ENCODE results near the gene SLC6A1. TPM values are rescaled to one million over a fixed set of nuclear protein-coding genes. Genes with fewer than 3 reads are reported as not detected.

Gene SLC6A1
- total RNA-seq, 1 donor from 2014 or later, result 0.77 TPM

DNA sequence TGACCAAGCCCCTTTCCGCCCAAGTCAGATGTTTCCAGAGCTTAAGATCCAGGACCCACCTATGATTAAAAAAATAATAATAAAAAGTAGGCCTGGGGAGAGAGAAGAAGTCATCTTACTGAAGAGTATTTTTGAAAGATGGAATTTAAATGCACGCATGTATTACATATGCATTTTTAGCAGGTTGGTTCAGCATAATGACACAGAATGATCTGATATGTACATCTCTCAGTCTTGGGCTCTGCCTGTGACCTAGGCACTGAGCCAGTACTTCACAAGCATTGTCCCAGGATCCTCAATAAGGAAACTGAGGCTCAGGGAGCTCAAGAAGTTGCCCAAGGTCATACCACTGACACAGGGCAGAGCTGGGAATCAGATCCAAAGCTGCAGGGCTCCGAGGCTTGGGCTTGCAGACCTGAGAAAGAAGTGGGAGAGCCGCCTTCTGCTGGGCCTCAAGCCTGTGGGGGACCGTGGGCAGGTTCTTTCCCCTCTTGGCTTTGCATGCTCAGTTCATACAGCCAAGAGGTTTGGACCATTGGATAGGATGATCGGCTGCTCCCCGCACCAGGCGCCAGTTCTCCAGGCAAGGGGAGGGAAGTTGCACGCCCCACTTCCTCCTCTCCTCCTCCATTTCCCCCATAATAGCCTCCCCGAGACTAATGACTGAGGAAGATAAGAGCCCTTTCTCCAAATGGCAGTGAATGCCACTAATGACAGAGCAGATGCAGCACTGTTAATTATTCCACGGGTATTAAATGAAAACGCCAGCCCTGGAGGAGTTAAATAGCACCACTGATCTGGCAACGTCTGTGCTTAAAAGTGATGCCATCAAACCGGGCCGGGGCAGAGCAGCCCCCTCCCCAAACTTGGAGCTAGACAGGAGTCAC, 6.9 kb downstream of the SLC6A1 start:
- no peak overlapping the region for H3K27ac ChIP-seq (replicated peaks)
- H3K4me1 ChIP-seq, result no peaks in the 10 kb centered on the region
- intact Hi-C loops (cut with micrococcal nuclease), result no loop called here
- H3K9me3 ChIP-seq (replicated peaks), result no peaks in the 10 kb centered on the region
- no peak for DNase-seq
- peaks cover 96% of the 10 kb centered on the region for H3K27me3 ChIP-seq (ENCODE audit: low read depth)
- TF ChIP-seq, protein P1, sequence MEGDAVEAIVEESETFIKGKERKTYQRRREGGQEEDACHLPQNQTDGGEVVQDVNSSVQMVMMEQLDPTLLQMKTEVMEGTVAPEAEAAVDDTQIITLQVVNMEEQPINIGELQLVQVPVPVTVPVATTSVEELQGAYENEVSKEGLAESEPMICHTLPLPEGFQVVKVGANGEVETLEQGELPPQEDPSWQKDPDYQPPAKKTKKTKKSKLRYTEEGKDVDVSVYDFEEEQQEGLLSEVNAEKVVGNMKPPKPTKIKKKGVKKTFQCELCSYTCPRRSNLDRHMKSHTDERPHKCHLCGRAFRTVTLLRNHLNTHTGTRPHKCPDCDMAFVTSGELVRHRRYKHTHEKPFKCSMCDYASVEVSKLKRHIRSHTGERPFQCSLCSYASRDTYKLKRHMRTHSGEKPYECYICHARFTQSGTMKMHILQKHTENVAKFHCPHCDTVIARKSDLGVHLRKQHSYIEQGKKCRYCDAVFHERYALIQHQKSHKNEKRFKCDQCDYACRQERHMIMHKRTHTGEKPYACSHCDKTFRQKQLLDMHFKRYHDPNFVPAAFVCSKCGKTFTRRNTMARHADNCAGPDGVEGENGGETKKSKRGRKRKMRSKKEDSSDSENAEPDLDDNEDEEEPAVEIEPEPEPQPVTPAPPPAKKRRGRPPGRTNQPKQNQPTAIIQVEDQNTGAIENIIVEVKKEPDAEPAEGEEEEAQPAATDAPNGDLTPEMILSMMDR (IDR thresholded peaks at IDR 0.05; ENCODE audit: borderline replicate concordance), result no peak
- no peak overlapping the region for H3K4me3 ChIP-seq
- no peaks in the 10 kb centered on the region for H3K36me3 ChIP-seq

DNA sequence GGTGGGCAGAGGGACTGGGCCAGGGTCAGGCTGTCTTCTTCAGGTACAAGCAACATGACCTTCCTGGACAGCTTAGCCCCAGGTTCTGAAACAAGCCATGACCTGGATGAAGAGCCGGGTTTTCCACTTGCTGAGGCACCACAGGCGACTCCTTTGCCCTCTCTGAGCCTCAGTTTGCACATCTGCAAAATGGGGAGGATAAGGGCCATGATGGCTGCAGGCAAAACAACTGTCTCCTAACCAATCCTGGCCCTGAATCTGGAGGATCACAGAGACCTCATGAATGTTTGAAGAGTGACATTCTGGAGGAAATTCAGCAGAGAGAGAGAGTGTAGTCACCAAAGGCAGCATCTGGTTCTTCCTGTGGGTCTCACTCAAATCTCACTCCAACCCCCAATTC, 8.0 kb downstream of the SLC6A1 start:
- TF ChIP-seq, protein P1 (IDR thresholded peaks at IDR 0.05; ENCODE audit: borderline replicate concordance), result no peak
- no peaks in the 10 kb centered on the region for H3K9me3 ChIP-seq (replicated peaks)
- no peak overlapping the region for H3K4me3 ChIP-seq
- H3K27ac ChIP-seq (replicated peaks), result no peak overlapping the region
- peaks cover 95% of the 10 kb centered on the region for H3K27me3 ChIP-seq (ENCODE audit: low read depth)
- no peaks in the 10 kb centered on the region for H3K36me3 ChIP-seq
- DNase-seq, result no peak
- intact Hi-C loops (cut with micrococcal nuclease), result no loop called here
- H3K4me1 ChIP-seq, result no peaks in the 10 kb centered on the region

DNA sequence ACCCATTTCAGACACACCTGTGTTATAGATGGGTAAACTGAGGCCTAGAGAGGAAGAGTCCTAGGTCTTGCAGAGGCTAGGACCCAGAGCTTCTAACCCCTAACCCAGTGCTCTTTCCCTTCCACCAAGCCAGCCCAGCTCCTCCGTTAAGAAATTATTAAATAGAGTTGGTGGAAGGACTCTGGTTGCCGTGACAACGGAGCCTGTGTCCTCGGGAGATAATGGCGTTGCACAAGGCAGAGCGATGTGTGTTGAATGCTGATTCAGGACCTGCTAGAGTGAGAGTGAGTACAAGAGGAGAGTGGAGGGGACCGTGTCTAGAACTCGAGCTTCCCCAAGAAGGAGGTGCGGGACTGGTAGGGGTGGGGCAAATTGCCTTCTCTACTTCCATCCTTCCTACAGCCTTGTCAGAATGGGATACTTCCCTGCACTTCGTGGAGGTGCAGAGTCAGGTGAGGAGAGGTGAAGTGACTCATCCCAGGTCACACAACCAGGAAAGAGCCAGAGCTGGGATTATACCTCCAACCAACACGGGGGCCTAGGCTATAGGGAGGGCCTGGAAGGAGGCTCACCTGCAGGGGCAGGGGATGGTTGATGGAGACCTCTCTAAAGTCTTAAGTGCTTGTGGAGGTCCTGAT, 8.6 kb downstream of the SLC6A1 start:
- H3K4me3 ChIP-seq, result no peak overlapping the region
- TF ChIP-seq, protein P1 (IDR thresholded peaks at IDR 0.05; ENCODE audit: borderline replicate concordance), result no peak
- intact Hi-C loops (cut with micrococcal nuclease), result no loop called here
- no peaks in the 10 kb centered on the region for H3K4me1 ChIP-seq
- peaks cover 89% of the 10 kb centered on the region for H3K27me3 ChIP-seq (ENCODE audit: low read depth)
- H3K27ac ChIP-seq (replicated peaks), result no peak overlapping the region
- H3K9me3 ChIP-seq (replicated peaks), result no peaks in the 10 kb centered on the region
- DNase-seq, result no peak
- H3K36me3 ChIP-seq, result no peaks in the 10 kb centered on the region

DNA sequence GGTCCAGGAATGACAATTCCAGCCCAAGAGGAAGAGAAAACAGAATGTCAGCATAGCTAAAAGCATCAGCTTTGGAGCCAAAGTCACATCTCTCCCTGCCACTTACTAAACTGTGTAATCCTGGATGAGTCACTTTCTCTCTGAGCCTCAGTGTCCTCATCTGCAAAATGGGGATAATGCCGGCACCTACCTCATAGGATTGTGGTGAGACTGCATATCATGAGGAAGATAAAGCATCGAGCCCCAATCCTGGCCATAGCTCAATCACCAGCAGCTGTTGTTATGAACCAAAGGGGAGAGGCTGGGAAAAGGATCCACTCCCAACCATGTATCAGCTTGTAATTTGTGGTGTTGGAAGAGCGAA, 9.1 kb downstream of the SLC6A1 start:
- no peak overlapping the region for H3K4me3 ChIP-seq
- H3K27ac ChIP-seq (replicated peaks), result no peak overlapping the region
- TF ChIP-seq, protein P1 (IDR thresholded peaks at IDR 0.05; ENCODE audit: borderline replicate concordance), result no peak
- intact Hi-C loops (cut with micrococcal nuclease), result no loop called here
- no peaks in the 10 kb centered on the region for H3K4me1 ChIP-seq
- peaks cover 84% of the 10 kb centered on the region for H3K27me3 ChIP-seq (ENCODE audit: low read depth)
- DNase-seq, result no peak
- no peaks in the 10 kb centered on the region for H3K9me3 ChIP-seq (replicated peaks)
- no peaks in the 10 kb centered on the region for H3K36me3 ChIP-seq

DNA sequence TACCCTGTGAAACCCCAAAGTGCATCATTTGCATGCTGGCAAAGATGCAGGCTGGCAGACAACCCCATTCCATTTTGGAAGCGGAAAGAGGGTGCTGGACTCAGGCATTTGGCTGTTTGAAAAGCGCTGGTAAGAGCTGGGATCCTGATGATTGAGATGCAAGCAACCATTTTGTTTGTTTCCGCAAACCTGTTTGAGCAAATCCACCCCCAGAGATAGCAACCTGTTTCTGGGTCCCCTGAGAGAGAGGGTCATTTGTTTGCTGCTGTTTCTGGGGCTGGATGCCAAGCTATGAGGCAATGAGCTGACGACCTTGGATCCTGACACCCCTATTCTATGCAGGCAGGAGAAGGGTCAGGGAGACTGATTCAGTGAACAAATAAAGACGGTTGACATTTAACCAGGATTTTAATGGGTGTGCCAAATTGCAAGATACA, 9.8 kb downstream of the SLC6A1 start:
- Histone ChIP-seq H3K27me3 (ENCODE audit: low read depth) (peaks cover 83% of the 10 kb centered on the region), H3K36me3 (no peaks in the 10 kb centered on the region), H3K4me1 (no peaks in the 10 kb centered on the region), H3K27ac (replicated peaks) (no peak overlapping the region), H3K4me3 (no peak overlapping the region), H3K9me3 (replicated peaks) (no peaks in the 10 kb centered on the region)
- TF ChIP-seq, protein P1 (IDR thresholded peaks at IDR 0.05; ENCODE audit: borderline replicate concordance), result no peak
- no peak for DNase-seq
- intact Hi-C loops (cut with micrococcal nuclease), result no loop called here
